Putamen (tissue), 1 donor: ENCODE data around the gene MAPK14.
"Not testable (repeated sequence)": the region's sequence is repeated elsewhere in the genome, so short reads cannot be mapped to it uniquely, and the experiment has no call there.

Experiments
- DNase-seq: peaks from one replicate; pipeline ENCODE4 v3.0.0-alpha.2; 2016; ENCODE audit warnings: low spot score

Gene MAPK14

GRCh38 chr6:36027501-36028087 lies at the start of gene MAPK14:
TSS of gene MAPK14 (plus strand) at chr6:36027808. CDS start at chr6:36028158, 350 bp downstream.
- DNase-seq = peak; percentile 99

- not testable (repeated sequence) for DNase-seq
Measured at GRCh38 chr6:35980126-35980525, 47.5 kb upstream of the MAPK14 start.

- DNase-seq = no peak
Measured at GRCh38 chr6:35980991-35981645, 46.5 kb upstream of the MAPK14 start.

- no peak for DNase-seq
Measured at GRCh38 chr6:35984701-35985100, 42.9 kb upstream of the MAPK14 start.

- DNase-seq = not testable (repeated sequence)
Measured at GRCh38 chr6:35988047-35988446, 39.6 kb upstream of the MAPK14 start.

GRCh38 chr6:35993150-35993549 lies 34.5 kb upstream of the MAPK14 start:
- DNase-seq = no peak

GRCh38 chr6:36000451-36000850 lies 27.2 kb upstream of the MAPK14 start:
- no peak for DNase-seq

- DNase-seq = no peak
Measured at GRCh38 chr6:36015666-36016065, 11.9 kb upstream of the MAPK14 start.

GRCh38 chr6:36018339-36018738 lies 9.3 kb upstream of the MAPK14 start:
- DNase-seq = no peak

GRCh38 chr6:36019167-36019566 lies 8.4 kb upstream of the MAPK14 start:
- DNase-seq = no peak

GRCh38 chr6:36020154-36020553 lies 7.5 kb upstream of the MAPK14 start:
- DNase-seq = no peak

- no peak for DNase-seq
Measured at GRCh38 chr6:36023996-36024795, 3.4 kb upstream of the MAPK14 start, which contains the start of gene SLC26A8. TSS of gene SLC26A8 (minus strand) at chr6:36024641. CDS start at chr6:36019707, 4,934 bp downstream.

GRCh38 chr6:36025260-36025931 lies 2.2 kb upstream of the MAPK14 start:
- no peak for DNase-seq

GRCh38 chr6:36025932-36026327 lies 1.7 kb upstream of the MAPK14 start:
- no peak for DNase-seq

GRCh38 chr6:36028088-36028876 lies 674 bp downstream of the MAPK14 start:
- peak; percentile 42 for DNase-seq

- peak; percentile 36 for DNase-seq
Measured at GRCh38 chr6:36028877-36029324, 1.3 kb downstream of the MAPK14 start.

- no peak for DNase-seq
Measured at GRCh38 chr6:36029464-36029863, 1.9 kb downstream of the MAPK14 start.

GRCh38 chr6:36032261-36032660 lies 4.7 kb downstream of the MAPK14 start:
- no peak for DNase-seq

- not testable (repeated sequence) for DNase-seq
Measured at GRCh38 chr6:36033144-36033543, 5.5 kb downstream of the MAPK14 start.

GRCh38 chr6:36033935-36034334 lies 6.3 kb downstream of the MAPK14 start:
- peak; percentile 49 for DNase-seq

GRCh38 chr6:36034441-36034840 lies 6.8 kb downstream of the MAPK14 start:
- DNase-seq = no peak
